MM.1S (cell line): ENCODE measurements around the gene MTX3.

Experiments used
- DNase-seq: peaks from one replicate; pipeline ENCODE4 v3.0.0-alpha.2; 2015
- H2AFZ ChIP-seq: fragments of 300-600 bp; sonication (generic); 2 replicates; pipeline ENCODE4 v1.6.0; 2016; ENCODE audit warnings: antibody characterized with exemption, low read length
- H3F3A ChIP-seq: fragments of 300-600 bp; sonication (generic); 2 replicates; pipeline ENCODE4 v1.6.1; 2016; ENCODE audit warnings: mild to moderate bottlenecking, antibody characterized with exemption, low read length, moderate library complexity, mixed read lengths; ENCODE audit not compliant: insufficient read depth
- H3K27ac ChIP-seq: fragments of 300-600 bp; sonication (generic); 2 replicates; pipeline ENCODE4 v1.5.1; 2016; ENCODE audit warnings: mild to moderate bottlenecking, low read length
- H3K27me3 ChIP-seq: fragments of 300-600 bp; sonication (generic); replicated peaks from 2 replicates; pipeline ENCODE4 v1.6.0; 2016; ENCODE audit warnings: low read length; ENCODE audit not compliant: insufficient read depth
- H3K36me3 ChIP-seq: fragments of 300-600 bp; sonication (generic); replicated peaks from 2 replicates; pipeline ENCODE4 v1.6.1; 2016; ENCODE audit warnings: mild to moderate bottlenecking, low read length, mixed read lengths; ENCODE audit not compliant: insufficient read depth
- H3K4me1 ChIP-seq: fragments of 300-600 bp; sonication (generic); 2 replicates; pipeline ENCODE4 v1.6.1; 2016; ENCODE audit warnings: low read length, mixed read lengths
- H3K4me2 ChIP-seq: fragments of 300-600 bp; sonication (generic); 2 replicates; pipeline ENCODE4 v1.6.0; 2016; ENCODE audit warnings: low read depth, low read length
- H3K4me3 ChIP-seq: fragments of 300-600 bp; sonication (generic); 2 replicates; pipeline ENCODE4 v1.5.1; 2016; ENCODE audit warnings: low read length, mixed read lengths
- H3K79me2 ChIP-seq: fragments of 300-600 bp; sonication (generic); 2 replicates; pipeline ENCODE4 v1.6.1; 2016; ENCODE audit warnings: mixed run types, low read length, mixed read lengths
- H3K9ac ChIP-seq: fragments of 300-600 bp; sonication (generic); 2 replicates; pipeline ENCODE4 v1.6.1; 2016; ENCODE audit warnings: low read length, mixed read lengths
- H3K9me2 ChIP-seq: fragments of 300-600 bp; sonication (generic); replicated peaks from 2 replicates; pipeline ENCODE4 v1.6.1; 2016; ENCODE audit warnings: mild to moderate bottlenecking, low read length, mixed read lengths; ENCODE audit not compliant: insufficient read depth
- H3K9me3 ChIP-seq: fragments of 300-600 bp; sonication (generic); replicated peaks from 2 replicates; pipeline ENCODE4 v1.6.1; 2016; ENCODE audit warnings: mild to moderate bottlenecking, low read length, mixed read lengths; ENCODE audit not compliant: insufficient read depth
- H4K20me1 ChIP-seq: fragments of 300-600 bp; sonication (generic); 2 replicates; pipeline ENCODE4 v1.6.1; 2016; ENCODE audit warnings: mild to moderate bottlenecking, low read length, moderate library complexity, mixed read lengths; ENCODE audit not compliant: insufficient read depth
- CTCF ChIP-seq: fragments of 300-600 bp; sonication (generic); IDR thresholded peaks from 2 replicates; pipeline ENCODE4 v1.5.1; 2016; ENCODE audit warnings: antibody characterized with exemption, low read length, mixed read lengths
- EZH2 ChIP-seq: fragments of 300-600 bp; sonication (generic); optimal IDR thresholded peaks from 2 replicates; pipeline ENCODE3; 2017; ENCODE audit warnings: low read depth, mild to moderate bottlenecking, antibody characterized with exemption, low read length, mixed read lengths
- EZH2phosphoT487 ChIP-seq: fragments of 300-600 bp; sonication (generic); IDR thresholded peaks from 2 replicates; pipeline ENCODE4 v1.6.1; 2018; ENCODE audit warnings: antibody characterized with exemption, low read length

MTX3 gene

DNA sequence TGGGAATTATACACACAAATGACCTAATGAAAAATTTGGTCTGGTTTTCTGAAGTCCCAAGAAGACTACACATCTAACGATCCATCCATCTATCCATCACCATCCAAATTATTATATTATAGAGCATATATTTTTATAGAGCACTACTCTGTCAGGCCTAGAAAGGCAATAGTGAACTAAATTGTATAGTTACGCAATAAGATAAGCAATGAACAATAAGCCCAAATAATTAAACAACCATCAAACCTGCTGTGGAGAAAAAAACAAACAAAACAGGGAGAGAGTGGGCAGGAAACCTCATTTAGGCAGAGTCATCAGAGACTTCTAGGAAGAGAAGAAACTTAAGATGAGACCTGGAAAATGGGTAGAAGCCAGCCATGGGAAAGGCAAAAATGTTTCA, 59.7 kb downstream of the MTX3 start:
- Histone ChIP-seq H3K27ac (no peak overlapping the region), H3K9ac (no peak overlapping the region), H4K20me1 (no peaks in the 10 kb centered on the region), H3K4me1 (no peaks in the 10 kb centered on the region), H3F3A (no peaks in the 10 kb centered on the region), H3K27me3 (no peaks in the 10 kb centered on the region), H3K4me2 (no peak overlapping the region), H3K79me2 (no peaks in the 10 kb centered on the region), H3K36me3 (no peaks in the 10 kb centered on the region), H2AFZ (no peak overlapping the region), H3K4me3 (no peak overlapping the region), H3K9me2 (no peaks in the 10 kb centered on the region), H3K9me3 (no peaks in the 10 kb centered on the region)
- TF ChIP-seq EZH2 (no peak), EZH2phosphoT487 (no peak), CTCF (no peak)
- no peak for DNase-seq

DNA sequence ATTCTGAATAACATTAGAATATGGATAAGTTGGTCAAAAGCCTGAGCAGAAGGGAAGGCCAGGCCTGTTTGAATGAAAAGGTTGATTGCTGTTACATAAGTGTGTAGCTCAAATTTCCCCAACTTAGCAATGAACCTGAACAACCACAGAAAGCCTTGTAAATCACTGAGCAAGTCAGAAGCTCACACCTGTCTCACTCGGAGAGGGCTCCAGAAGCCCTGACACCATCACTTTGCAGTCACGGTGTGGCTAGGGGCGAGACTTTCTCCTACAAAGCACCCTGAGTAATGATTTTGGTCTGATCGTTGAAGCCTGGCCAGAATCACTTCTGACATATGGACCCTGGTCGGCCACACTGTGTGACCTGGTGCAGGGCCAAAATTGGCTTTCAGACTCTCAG, 62.0 kb downstream of the MTX3 start:
- TF ChIP-seq EZH2 (no peak), EZH2phosphoT487 (no peak), CTCF (no peak)
- no peaks in the 10 kb centered on the region for H3K36me3 ChIP-seq
- H3K9ac ChIP-seq: no peak overlapping the region
- DNase-seq: no peak
- no peak overlapping the region for H3K27ac ChIP-seq
- H3F3A ChIP-seq: no peaks in the 10 kb centered on the region
- no peaks in the 10 kb centered on the region for H4K20me1 ChIP-seq
- H3K4me1 ChIP-seq: no peaks in the 10 kb centered on the region
- no peak overlapping the region for H3K4me3 ChIP-seq
- no peak overlapping the region for H2AFZ ChIP-seq
- no peaks in the 10 kb centered on the region for H3K9me3 ChIP-seq
- H3K9me2 ChIP-seq: no peaks in the 10 kb centered on the region
- H3K27me3 ChIP-seq: no peaks in the 10 kb centered on the region
- H3K79me2 ChIP-seq: no peaks in the 10 kb centered on the region
- no peak overlapping the region for H3K4me2 ChIP-seq
